A549 (cell line): ENCODE results near the gene PDP2. TPM values are rescaled to one million over a fixed set of nuclear protein-coding genes. Genes with fewer than 3 reads are reported as not detected.
"Not testable (repeated sequence)": the region's sequence is repeated elsewhere in the genome, so short reads cannot be mapped to it uniquely, and the experiment has no call there.

Experiments
- ATAC-seq, 2 experiments: fragments of 200-7000 bp in 1 of 2; fragments of >200 bp in 1 of 2; cut with Nextera tagmentation in 1 of 2; cut with Tn5 transposase in 1 of 2; 3 replicates each; pipeline versions ENCODE4 v1.8.0 to v1.9.1; 2018 to 2020; ENCODE audit warnings: mild to moderate bottlenecking in 1 of 2, moderate library complexity in 1 of 2
- CTCF ChIA-PET: fragments of 300-600 bp; sonication (Branson Sonifier 250); formaldehyde crosslinking; extraction: SDS; loops from one replicate; lab custom pipeline; 2021; ENCODE audit warnings: antibody characterized with exemption, inconsistent platforms; lab: Yijun Ruan, JAX
- POLR2A ChIA-PET: fragments of 350-600 bp; formaldehyde crosslinking; extraction: SDS; loops from one replicate; lab custom pipeline; 2021; ENCODE audit warnings: antibody characterized with exemption, inconsistent platforms; lab: Yijun Ruan, JAX
- DNase-seq, 2 experiments: peaks; one replicate each; pipeline versions ENCODE4 v3.0.0 to v3.0.0-alpha.2; 2011 to 2016; ENCODE audit warnings: low read depth in 1 of 2, low spot score in 1 of 2
- FAIRE-seq: peaks from 2 replicates; lab custom pipeline; 2011; peaks lifted over from hg19 to GRCh38; lab: Jason Lieb, UNC
- H3K27ac ChIP-seq, 2 experiments: fragments of >200 bp; sonication (Bioruptor Twin); formaldehyde crosslinking; 3 replicates each; pipeline ENCODE4 v1.5.1; 2016 to 2017
- H3K4me1 ChIP-seq: fragments of >200 bp; sonication (Bioruptor Twin); formaldehyde crosslinking; 3 replicates; pipeline ENCODE4 v1.6.1; 2016
- H3K4me2 ChIP-seq: fragments of >200 bp; sonication (Bioruptor Twin); formaldehyde crosslinking; 3 replicates; pipeline ENCODE4 v1.6.1; 2016
- H3K4me3 ChIP-seq: fragments of >200 bp; sonication (Bioruptor Twin); formaldehyde crosslinking; 3 replicates; pipeline ENCODE4 v1.5.1; 2016
- H3K9me3 ChIP-seq: fragments of >200 bp; sonication (Bioruptor Twin); formaldehyde crosslinking; 3 replicates; pipeline ENCODE4 v1.6.1; 2016
- ATOH8 ChIP-seq: fragments of 250-450 bp; sonication (Bioruptor Pico); IDR thresholded peaks from 2 replicates; pipeline ENCODE4 v1.5.0; 2020; ENCODE audit warnings: low read depth, mild to moderate bottlenecking, moderate library complexity
- BCL3 ChIP-seq: fragments of >200 bp; sonication (Bioruptor Twin); formaldehyde crosslinking; IDR thresholded peaks from 3 replicates; pipeline ENCODE4 v1.6.1; 2016
- CBX2 ChIP-seq: fragments of 200-600 bp; sonication (generic); IDR thresholded peaks from 2 replicates; pipeline ENCODE4 v1.6.1; 2016; ENCODE audit warnings: low read depth, mild to moderate bottlenecking, borderline replicate concordance
- CBX8 ChIP-seq: fragments of 200-600 bp; sonication (generic); IDR thresholded peaks from 2 replicates; pipeline ENCODE4 v1.6.1; 2016
- CEBPB ChIP-seq, 2 experiments: fragments of >200 bp in 1 of 2; sonication (Bioruptor Twin) in 1 of 2; formaldehyde crosslinking in 1 of 2; IDR thresholded peaks; 2 replicates each; pipeline ENCODE4 v1.6.1; 2012 to 2016
- CHD2 ChIP-seq: fragments of 150-350 bp; IDR thresholded peaks from 2 replicates; pipeline ENCODE4 v1.6.1; 2014; ENCODE audit warnings: low read length; ENCODE audit not compliant: partially characterized antibody
- E2F6 ChIP-seq: IDR thresholded peaks from 2 replicates; pipeline ENCODE4 v1.6.1; 2012; ENCODE audit warnings: low read depth, borderline replicate concordance
- EP300 ChIP-seq, 2 experiments: fragments of >200 bp; sonication (Bioruptor Twin); formaldehyde crosslinking; IDR thresholded peaks; 2 replicates in 1 of 2; 3 replicates in 1 of 2; pipeline ENCODE4 v1.6.1; 2016 to 2017
- FOSB ChIP-seq: fragments of 250-450 bp; sonication (Bioruptor Pico); IDR thresholded peaks from 2 replicates; pipeline ENCODE4 v1.5.0; 2020; ENCODE audit warnings: mild to moderate bottlenecking, moderate library complexity
- FOSL2 ChIP-seq, 2 experiments: fragments of 450-650 bp in 1 of 2; fragments of >200 bp in 1 of 2; sonication (Bioruptor Twin) in 1 of 2; formaldehyde crosslinking; IDR thresholded peaks; 2 replicates each; pipeline versions ENCODE4 v1.5.0 to v1.6.1; 2016 to 2020; ENCODE audit warnings: mild to moderate bottlenecking in 1 of 2, moderate library complexity in 1 of 2
- HOXA7 ChIP-seq: fragments of 250-450 bp; sonication (Bioruptor Pico); IDR thresholded peaks from 2 replicates; pipeline ENCODE4 v1.5.0; 2020; ENCODE audit warnings: mild to moderate bottlenecking, moderate library complexity
- HOXB5 ChIP-seq: fragments of 250-450 bp; sonication (Bioruptor Pico); IDR thresholded peaks from 2 replicates; pipeline ENCODE4 v1.5.0; 2020; ENCODE audit warnings: mild to moderate bottlenecking, moderate library complexity
- JUNB ChIP-seq: fragments of >200 bp; sonication (Bioruptor Twin); formaldehyde crosslinking; IDR thresholded peaks from 2 replicates; pipeline ENCODE4 v1.6.1; 2016
- KDM5A ChIP-seq: fragments of 200-600 bp; sonication (generic); IDR thresholded peaks from 2 replicates; pipeline ENCODE4 v1.6.1; 2016; ENCODE audit warnings: antibody characterized with exemption, mild to moderate bottlenecking
- MAFK ChIP-seq: fragments of 450-650 bp; IDR thresholded peaks from 2 replicates; pipeline ENCODE4 v1.6.1; 2014; ENCODE audit not compliant: partially characterized antibody
- NFE2L2 ChIP-seq: fragments of 150-350 bp; conservative IDR thresholded peaks from 2 replicates; pipeline ENCODE4 v1.6.1; 2014; ENCODE audit warnings: low read length
- NR3C1 ChIP-seq: fragments of >200 bp; sonication (Bioruptor Twin); formaldehyde crosslinking; IDR thresholded peaks from 3 replicates; pipeline ENCODE4 v1.6.1; 2017
- PHF8 ChIP-seq: fragments of 200-600 bp; sonication (generic); IDR thresholded peaks from 2 replicates; pipeline ENCODE4 v1.6.1; 2016; ENCODE audit warnings: low read depth, mild to moderate bottlenecking, antibody characterized with exemption, moderate library complexity, borderline replicate concordance
- POLR2A ChIP-seq: IDR thresholded peaks from 2 replicates; pipeline ENCODE4 v1.6.1; 2012; ENCODE audit warnings: mild to moderate bottlenecking, low read length
- RAD21 ChIP-seq, 2 experiments: fragments of >200 bp in 1 of 2; sonication (Bioruptor Twin) in 1 of 2; formaldehyde crosslinking in 1 of 2; IDR thresholded peaks in 1 of 2; conservative IDR thresholded peaks in 1 of 2; 2 replicates in 1 of 2; 3 replicates in 1 of 2; pipeline ENCODE4 v1.6.1; 2012 to 2018; ENCODE audit warnings: inconsistent platforms in 1 of 2
- RARB ChIP-seq: fragments of 250-450 bp; sonication (Bioruptor Pico); IDR thresholded peaks from 2 replicates; pipeline ENCODE4 v1.8.0; 2021; ENCODE audit warnings: mild to moderate bottlenecking, moderate library complexity
- RNF2 ChIP-seq: fragments of 200-600 bp; sonication (generic); IDR thresholded peaks from 2 replicates; pipeline ENCODE4 v1.6.1; 2016; ENCODE audit warnings: low read depth, mild to moderate bottlenecking, antibody characterized with exemption, moderate library complexity, borderline replicate concordance
- SMC3 ChIP-seq: fragments of >200 bp; sonication (Bioruptor Twin); formaldehyde crosslinking; IDR thresholded peaks from 3 replicates; pipeline ENCODE4 v1.6.1; 2018; ENCODE audit warnings: inconsistent platforms
- USF2 ChIP-seq: fragments of 450-650 bp; IDR thresholded peaks from 2 replicates; pipeline ENCODE4 v1.6.1; 2014; ENCODE audit warnings: antibody characterized with exemption
- ZFP36 ChIP-seq: fragments of 450-650 bp; IDR thresholded peaks from 2 replicates; pipeline ENCODE4 v1.6.1; 2014; ENCODE audit warnings: borderline replicate concordance; ENCODE audit not compliant: partially characterized antibody
- ZNF302 ChIP-seq: fragments of 250-450 bp; sonication (Bioruptor Pico); IDR thresholded peaks from 2 replicates; pipeline ENCODE4 v1.9.0; 2021; ENCODE audit warnings: inconsistent platforms, mild to moderate bottlenecking, moderate library complexity
- ZSCAN20 ChIP-seq: fragments of 250-450 bp; sonication (Bioruptor Pico); IDR thresholded peaks from 2 replicates; pipeline ENCODE4 v1.8.0; 2022; ENCODE audit warnings: mild to moderate bottlenecking, moderate library complexity
- WGBS: methylation state at CpG from one replicate; pipeline ENCODE4 v1.1.6; 2017; ENCODE audit errors: missing lambda C conversion rate; 5-methylcytosine and 5-hydroxymethylcytosine counted together
- polyA plus RNA-seq, 4 experiments: library from polyadenylated mRNA; depleted of rRNA in 3 of 4; stranded (reverse); fragments of >200 nt; fragmentation: RNase III in 1 of 4; extraction: RNeasy Plus Mini Kit Qiagen cat#74134 plus additional on column Dnase treatment in 1 of 4; gene quantifications; 2 replicates in 3 of 4; 3 replicates in 1 of 4; pipeline ENCODE4 v1.2.3, GENCODE V29; 2011 to 2017

The PDP2 gene
- polyA plus RNA-seq, 2 of the 4 experiments (the other 2 are of a cell fraction), result 10.0 to 10.5 TPM

- 11% methylated on average over 22 of the region's 24 CpGs for WGBS
- peaks cover 28% of the 10 kb centered on the region for H3K4me1 ChIP-seq
- POLR2A ChIA-PET, result interaction anchor here (1.2 kb wide), 1 partner anchor 123 kb away, joined by 3 read pairs; no protein-coding TSS in a partner anchor
- peak overlapping the region; percentile 99 for H3K4me2 ChIP-seq
- peak overlapping the region; percentile 81 for H3K4me3 ChIP-seq
- not testable (repeated sequence) for FAIRE-seq, ATAC-seq, H3K9me3 ChIP-seq, DNase-seq
- TF ChIP-seq USF2, result 0 out of 2 replicates have a peak, but pooled peaks have one; percentile 41
- peak overlapping the region; percentile 94 to 99 for H3K27ac ChIP-seq
- CTCF ChIA-PET, result interaction anchor here (0.8 to 5.4 kb wide), 2 partner anchors 9 to 40 kb away, joined by 3 to 56 read pairs; partner anchors contain the start of gene RRAD
Observed at GRCh38 chr16:66934839-66935313, 54.6 kb downstream of the PDP2 start.

GRCh38 chr16:66935314-66936011 lies 55.1 kb downstream of the PDP2 start, which contains the start of gene CES2:
Gene CES2 (plus strand): TSS chr16:66935516. CDS start chr16:66935636, 120 bp downstream.
- TF ChIP-seq RAD21 (conservative IDR thresholded peaks at IDR 0.05 in 1 of 2, IDR thresholded peaks at IDR 0.05 in 1 of 2) (no peak), NFE2L2 (no peak), CBX8 (no peak), FOSL2 (IDR thresholded peaks at IDR 0.05) (no peak), FOSL2 (CRISPR knock-in tag; IDR thresholded peaks at IDR 0.05) (no peak), RNF2 (no peak), CHD2 (no peak), PHF8 (no peak), ATOH8 (CRISPR knock-in tag) (no peak), CEBPB (IDR thresholded peaks at IDR 0.05) (no peak), RARB (no peak), EP300 (IDR thresholded peaks at IDR 0.05) (no peak), USF2 (no peak), HOXA7 (no peak), POLR2A (no peak), BCL3 (no peak)
- Histone ChIP-seq H3K9me3 (no peaks in the 10 kb centered on the region), H3K4me3 (peak within 1 kb of the TSS; percentile 81), H3K4me2 (peak within 1 kb of the TSS; percentile 99), H3K4me1 (peaks cover 28% of the 10 kb centered on the region), H3K27ac (peak within 1 kb of the TSS; percentile 94 to 99)
- peak in 1 of 2 experiments; percentile 32; a peak in 3 of 6 replicates for ATAC-seq
- no peak for FAIRE-seq
- ChIA-PET CTCF (interaction anchor here (1.6 kb wide), 1 partner anchor 40 kb away, joined by 8 read pairs; no protein-coding TSS in a partner anchor), POLR2A (no interaction called here)
- 79% methylated on average over 38 of the region's 44 CpGs for WGBS
- DNase-seq, result no peak

- ATAC-seq (no peak), FAIRE-seq (no peak), DNase-seq (no peak)
- Histone ChIP-seq H3K4me1 (peaks cover 28% of the 10 kb centered on the region), H3K9me3 (no peaks in the 10 kb centered on the region), H3K4me3 (no peak overlapping the region), H3K4me2 (0 out of 3 replicates have a peak overlapping the region, but pooled peaks have one; percentile 99), H3K27ac (no peak overlapping the region)
- ChIA-PET POLR2A (no interaction called here), CTCF (interaction anchor here (1.6 to 2.7 kb wide), 2 partner anchors 24 to 41 kb away, joined by 8 to 12 read pairs; partner anchors contain the start of gene CES3)
- 96% methylated on average over 6 of the region's 6 CpGs for WGBS
- no peak for TF ChIP-seq SMC3
- no peak for TF ChIP-seq USF2
- no peak for TF ChIP-seq FOSB (CRISPR knock-in tag)
- no peak for TF ChIP-seq CBX2
- no peak for TF ChIP-seq MAFK
- no peak for TF ChIP-seq JUNB
- no peak for TF ChIP-seq KDM5A
- TF ChIP-seq NR3C1, result no peak
- TF ChIP-seq ZNF302 (CRISPR knock-in tag), result no peak
- no peak for TF ChIP-seq ZFP36
- no peak for TF ChIP-seq E2F6
- TF ChIP-seq HOXB5 (CRISPR knock-in tag), result no peak
- TF ChIP-seq ZSCAN20 (CRISPR knock-in tag), result no peak
Observed at GRCh38 chr16:66936462-66936861, 56.1 kb downstream of the PDP2 start.
